HCEC 1CT (cell line): Measurements from ENCODE around the gene XPNPEP2.

Experiments
- DNase-seq: peaks from one replicate; pipeline ENCODE4 v3.0.0-alpha.2; 2017

XPNPEP2 gene

DNA sequence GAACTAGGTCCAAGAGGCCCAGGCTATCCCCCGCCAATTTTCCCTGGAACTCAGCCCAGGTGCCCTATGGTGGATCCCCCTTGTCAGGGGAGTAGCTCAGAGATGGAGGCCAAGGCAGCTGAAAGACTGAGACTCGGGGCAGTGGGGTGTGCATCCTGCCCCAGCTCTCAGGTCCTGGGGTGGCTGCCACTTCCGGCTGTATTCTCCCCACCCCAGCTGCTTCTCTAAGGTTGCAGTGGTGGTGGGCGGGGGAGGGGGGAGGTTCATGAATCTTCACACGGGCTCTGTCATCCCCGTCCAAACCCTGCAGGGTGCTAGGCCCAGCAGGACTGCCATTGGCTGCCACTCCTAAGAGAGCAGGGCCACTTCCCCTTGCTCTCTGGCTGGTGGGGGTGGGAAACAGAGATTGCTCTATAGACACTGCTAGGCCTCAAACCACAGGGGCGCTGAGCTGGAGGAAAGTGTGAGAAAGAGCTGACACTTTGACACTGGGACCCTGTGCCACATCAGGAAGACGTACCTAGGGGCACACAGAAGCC lies 42.4 kb downstream of the XPNPEP2 start:
- no peak for DNase-seq

DNA sequence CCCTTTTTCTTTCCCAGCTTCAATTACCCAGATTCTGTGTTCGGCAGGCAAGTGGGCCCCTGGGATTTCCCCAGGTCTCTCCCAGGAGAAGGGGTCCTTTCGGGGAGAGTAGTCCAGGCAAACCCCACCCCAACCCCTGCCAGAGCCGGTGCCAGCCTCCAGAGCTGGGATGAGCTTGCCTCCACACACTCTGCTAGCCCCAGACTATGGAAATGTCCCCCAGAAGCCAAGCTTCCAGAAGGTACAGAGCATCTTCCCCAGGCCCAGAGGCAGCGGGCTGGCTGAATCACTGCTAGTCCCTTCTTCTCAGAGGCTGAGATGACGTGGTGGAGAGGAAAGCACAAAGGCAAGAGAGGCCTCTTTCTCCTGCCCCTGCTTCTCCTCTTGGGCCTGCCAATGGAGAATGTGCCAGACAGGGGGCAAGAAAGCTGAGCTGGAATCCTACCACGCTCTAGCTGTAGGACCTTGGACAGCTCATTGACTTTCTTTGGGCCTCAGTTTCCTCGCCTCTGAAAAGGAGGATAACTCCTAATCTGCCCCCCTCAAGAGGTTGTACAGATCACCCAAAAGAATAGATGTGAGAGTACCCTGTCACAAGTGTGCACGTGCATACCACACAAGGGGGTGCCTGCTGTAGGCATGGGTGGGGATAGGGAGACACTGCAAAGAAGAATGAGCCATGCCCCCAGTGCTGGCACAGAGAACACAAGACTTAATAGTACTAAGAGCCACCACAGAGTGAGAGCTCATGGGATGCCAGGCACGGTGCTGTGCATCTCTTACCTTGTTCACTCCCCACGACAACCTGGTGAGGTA lies 43.1 kb downstream of the XPNPEP2 start:
- DNase-seq, result no peak

DNA sequence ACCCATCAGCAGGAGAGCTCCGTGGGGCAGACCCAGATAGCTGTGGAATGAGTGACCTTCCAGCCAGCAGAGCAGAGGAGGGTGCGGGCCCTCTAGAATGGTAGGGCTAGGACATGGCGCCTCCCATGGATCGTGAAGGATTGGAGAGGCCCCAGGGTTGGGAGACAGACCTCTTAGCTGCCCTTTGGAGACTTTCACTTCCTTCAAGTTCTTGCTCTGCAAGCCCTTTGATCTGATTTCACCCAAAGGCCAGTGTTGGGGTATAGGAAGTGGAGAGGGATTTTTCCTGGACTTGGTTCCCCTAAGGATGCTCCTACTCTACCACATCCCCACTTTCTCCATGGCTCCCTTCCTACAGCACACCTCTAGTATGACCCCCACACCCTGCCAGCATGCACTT lies 43.9 kb downstream of the XPNPEP2 start:
- no peak for DNase-seq

DNA sequence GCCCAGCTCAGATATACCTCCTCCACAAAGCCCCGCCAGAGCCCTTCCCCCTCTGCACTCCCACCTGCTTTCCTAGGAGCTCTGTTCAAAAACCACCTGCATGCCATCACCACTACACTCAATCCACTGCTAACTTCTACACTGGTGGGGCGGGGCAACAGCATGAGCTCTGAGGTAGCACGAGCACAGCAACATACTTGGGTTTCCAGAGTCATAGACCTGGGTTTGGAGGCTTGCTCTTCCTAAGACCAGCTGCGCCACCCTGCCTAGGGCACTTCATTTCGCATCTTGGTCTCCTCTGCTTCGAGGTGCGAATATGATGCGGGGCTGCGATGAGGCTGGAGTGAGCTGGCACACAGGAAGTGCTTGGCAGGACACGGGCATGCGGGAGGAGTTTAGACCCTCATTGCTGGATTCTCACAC lies 44.5 kb downstream of the XPNPEP2 start:
- no peak for DNase-seq

DNA sequence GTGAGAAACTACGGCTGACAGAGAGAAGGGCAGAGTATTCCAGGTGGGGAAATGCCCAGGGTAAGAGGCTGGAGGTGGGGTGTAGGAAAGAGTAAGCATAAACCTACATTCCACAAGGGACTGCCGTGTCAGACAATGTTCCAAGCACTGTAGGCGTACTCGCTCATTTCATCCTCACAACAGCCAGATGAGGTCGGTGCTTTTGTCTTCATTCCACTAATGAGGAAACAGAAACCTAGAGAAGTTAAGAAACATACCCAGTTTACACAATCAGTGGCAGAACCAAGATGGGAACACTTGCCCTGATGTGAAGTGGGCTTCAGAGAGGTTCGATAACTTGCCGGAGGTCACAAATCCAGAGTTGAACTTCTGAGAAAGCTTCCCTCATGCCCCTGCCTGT lies 45.6 kb downstream of the XPNPEP2 start:
- no peak for DNase-seq

DNA sequence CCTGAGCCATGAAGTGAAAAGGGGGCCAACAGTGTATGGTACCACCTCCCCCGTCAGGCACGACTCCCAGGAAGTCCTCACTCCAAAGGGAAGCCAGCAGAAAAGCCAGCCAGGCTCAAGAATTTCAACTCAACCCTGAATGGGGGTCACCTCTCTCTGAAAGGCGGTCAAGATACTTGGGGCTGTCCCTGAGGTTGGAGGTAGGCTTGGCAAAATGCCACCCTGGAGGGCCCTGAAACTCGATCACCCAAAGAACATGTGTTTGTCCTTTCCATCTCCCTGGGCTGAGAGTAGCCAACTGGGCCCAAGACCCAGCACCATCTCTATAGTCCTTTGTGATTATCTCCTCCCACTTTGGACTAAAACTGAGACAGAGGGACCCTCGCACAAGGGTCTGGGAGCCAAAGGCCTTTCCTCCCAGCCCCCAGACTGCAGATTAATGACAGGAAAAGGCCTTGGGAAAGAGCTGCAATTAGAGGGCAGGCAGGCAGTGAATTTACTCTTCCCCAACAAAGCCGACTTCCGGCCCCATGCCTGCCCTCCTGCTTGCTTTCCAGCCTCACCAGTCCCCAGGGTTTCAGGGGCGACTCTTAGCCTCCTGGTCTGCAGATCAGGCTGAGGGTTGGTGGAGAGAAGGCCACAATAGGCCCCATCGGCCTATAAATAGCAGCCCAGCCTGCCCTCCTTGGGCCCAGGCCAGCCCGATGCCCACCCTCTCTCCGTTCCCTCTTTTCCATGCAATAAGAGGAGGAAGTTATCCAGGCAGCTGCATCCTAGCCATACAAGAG lies 46.6 kb downstream of the XPNPEP2 start:
- DNase-seq, result no peak

DNA sequence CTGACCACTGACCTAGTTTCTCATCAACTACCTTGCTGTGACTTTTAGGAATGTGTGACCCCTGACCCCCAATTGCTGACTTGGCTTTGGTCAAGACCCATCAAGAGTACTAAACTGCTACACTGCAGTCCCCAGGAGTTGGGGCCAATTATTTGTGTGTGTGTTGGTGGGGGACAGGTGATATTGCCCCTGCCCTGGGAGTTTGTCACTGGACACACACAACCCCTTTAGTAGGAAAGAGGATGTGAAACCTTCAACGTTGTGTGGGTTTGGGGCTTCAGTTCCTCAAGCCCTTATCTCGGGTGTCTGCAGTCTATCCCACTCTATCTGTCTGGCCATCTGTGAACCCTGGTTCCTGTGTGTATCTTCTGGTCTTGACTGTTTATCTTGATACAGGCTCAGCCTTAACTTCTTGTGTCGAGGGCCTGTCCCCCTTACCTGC lies 47.5 kb downstream of the XPNPEP2 start:
- DNase-seq, result no peak

DNA sequence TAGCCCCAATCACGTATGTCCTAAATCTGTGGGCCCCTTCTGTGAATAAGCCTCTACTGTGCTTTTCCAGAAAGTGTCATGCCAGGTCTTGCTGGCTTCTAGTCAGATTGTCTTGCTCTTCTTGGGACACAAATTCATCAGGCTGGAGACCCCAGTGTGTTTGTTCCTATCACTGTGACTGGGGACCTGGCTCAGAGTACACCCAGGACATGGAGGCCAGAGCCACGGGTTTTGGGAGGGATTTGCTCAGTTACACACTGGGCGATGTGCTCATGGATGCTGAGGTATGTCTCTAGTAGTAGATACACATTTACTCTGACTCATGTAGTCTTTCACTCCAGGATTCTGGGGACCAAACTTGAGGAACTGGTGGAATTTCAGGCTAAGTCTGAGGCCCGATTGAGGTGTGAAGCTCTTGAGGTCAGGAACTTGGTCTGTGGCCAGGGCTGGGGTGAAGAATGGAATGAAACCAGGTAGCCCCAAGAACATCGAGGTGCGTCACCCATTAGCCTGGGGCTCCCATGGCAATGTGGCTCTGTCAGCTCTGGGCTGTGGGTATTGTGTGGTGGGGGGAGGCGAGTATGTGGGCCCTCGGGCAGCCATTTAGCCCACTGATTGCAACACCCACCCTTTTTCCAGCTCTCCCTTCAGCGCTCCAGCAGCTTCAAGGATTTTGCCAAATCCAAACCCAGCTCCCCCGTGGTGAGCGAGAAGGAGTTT lies 48.7 kb downstream of the XPNPEP2 start:
- DNase-seq, result no peak

DNA sequence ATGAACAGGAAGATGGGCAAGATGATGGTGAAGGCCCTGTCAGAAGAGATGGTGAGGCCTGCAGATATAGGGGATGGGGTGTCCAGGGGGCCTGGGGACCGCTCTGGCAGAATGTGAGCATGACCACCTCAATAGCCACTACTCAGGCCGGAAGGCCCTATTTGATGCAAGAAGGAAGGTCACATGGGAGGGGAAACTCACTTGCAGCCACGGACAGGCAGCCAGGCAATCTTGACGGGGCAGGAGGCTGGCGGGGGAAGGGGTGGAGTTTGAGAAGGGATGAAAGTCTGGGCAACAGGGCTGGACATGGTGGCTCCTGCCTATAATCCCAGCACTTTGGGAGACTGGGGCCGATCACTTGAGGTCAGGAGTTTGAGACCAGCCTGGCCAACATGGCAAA lies 49.7 kb downstream of the XPNPEP2 start:
- no peak for DNase-seq

DNA sequence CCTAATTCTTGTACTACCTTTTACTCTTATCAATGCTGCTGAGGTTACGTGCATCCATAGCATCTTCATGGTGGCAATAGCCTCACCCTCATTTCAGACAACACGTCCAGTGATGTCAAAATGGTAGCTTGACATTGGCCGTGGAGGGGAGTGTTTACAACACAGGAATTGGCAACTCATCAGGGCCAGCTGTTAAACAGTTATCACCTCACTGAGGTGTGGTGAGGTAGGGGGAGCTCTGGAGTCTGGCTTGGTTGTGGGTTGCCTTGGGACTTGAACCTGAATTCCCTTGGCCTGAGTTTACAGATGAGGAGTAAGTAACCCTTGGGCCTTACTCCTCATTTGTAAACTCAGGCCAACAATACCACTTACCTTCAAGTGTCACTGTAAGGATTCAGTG lies 51.4 kb downstream of the XPNPEP2 start:
- DNase-seq, result no peak

DNA sequence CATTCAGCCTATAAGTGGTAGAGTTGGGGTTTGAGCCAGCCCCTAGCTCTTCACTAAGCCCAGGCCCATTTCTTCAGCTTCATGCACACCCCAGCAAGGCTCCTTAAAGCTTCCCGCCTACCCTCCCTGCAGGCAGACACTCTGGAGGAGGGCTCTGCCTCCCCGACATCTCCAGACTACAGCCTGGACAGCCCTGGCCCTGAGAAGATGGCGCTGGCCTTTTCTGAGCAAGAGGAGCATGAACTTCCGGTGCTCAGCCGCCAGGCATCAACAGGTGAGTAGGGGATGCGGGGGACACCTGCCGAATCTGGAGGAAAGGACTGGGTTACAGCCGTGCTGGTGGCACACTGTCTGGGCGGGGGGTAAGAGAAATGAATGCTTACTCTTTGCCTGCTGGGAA lies 52.0 kb downstream of the XPNPEP2 start:
- DNase-seq, result no peak

DNA sequence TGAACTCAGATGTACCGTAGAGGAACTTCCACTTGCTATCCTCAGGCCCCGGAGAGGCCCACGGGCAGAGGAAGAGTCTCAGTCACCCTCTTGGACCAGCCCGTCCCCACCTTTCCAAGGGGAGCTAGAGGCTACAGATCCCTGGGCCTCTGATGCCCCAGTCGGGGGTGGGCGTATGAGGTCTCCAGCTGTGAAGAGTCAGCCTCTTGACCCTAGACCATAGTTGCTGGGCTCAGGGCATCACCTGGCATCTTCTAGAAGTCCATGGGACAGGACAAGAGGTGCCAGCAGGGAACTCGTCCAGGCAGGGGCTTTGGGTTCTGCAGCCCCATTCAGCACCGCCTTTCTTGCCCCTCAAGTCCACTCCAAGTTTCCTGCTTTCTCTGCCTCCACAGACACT lies 52.6 kb downstream of the XPNPEP2 start:
- no peak for DNase-seq

DNA sequence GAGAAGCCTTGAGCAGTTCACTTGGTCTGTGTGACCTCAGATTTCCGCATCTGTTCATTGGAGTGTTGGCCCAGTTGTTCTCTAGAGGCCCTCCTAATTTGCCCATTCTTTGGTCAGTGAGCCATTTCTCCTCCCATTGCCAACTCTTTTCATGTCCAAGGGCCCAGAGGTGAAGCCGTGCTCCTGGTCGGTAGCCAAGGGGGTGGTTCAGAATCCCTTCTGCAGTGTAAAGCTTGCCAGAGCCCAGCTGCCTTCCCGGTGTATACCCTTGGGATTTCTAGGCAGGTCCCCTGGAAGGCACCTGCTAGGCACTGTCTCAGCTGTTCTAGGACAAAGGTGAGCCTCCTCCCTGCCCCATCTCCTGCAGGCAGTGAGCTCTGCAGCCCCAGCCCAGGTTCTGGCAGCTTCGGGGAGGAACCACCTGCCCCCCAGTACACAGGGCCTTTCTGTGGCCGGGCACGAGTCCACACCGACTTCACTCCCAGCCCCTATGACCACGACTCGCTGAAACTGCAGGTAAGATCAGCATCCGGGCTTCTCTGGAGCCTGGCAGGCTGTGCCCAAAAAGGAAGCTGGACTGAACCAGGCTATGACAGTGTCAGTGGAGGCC lies 53.3 kb downstream of the XPNPEP2 start:
- DNase-seq, result no peak

DNA sequence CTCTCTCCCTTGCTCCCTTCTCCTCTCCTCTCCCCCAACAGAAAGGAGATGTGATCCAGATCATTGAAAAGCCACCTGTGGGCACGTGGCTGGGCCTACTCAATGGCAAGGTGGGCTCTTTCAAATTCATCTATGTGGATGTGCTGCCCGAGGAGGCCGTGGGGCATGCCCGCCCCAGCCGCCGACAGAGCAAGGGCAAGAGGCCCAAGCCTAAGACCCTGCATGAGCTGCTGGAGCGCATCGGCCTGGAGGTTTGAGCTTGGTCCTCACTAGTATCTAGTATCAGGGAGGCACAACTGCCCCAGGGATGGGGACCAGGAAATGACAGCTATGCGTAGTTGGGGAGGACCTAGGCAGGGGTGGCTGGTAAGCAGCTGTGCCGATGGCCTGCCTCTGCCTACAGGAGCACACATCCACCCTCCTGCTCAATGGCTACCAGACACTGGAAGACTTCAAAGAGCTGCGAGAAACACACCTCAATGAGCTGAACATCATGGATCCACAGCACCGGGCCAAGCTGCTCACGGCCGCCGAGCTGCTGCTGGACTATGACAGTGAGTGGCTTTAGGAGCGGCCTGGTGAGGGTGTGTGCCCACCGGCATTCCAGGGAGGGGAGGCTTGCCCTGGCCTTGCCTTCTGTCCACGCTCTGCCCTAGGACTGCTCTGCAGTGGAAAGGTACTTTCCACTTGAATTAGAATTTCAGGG lies 54.0 kb downstream of the XPNPEP2 start:
- no peak for DNase-seq

DNA sequence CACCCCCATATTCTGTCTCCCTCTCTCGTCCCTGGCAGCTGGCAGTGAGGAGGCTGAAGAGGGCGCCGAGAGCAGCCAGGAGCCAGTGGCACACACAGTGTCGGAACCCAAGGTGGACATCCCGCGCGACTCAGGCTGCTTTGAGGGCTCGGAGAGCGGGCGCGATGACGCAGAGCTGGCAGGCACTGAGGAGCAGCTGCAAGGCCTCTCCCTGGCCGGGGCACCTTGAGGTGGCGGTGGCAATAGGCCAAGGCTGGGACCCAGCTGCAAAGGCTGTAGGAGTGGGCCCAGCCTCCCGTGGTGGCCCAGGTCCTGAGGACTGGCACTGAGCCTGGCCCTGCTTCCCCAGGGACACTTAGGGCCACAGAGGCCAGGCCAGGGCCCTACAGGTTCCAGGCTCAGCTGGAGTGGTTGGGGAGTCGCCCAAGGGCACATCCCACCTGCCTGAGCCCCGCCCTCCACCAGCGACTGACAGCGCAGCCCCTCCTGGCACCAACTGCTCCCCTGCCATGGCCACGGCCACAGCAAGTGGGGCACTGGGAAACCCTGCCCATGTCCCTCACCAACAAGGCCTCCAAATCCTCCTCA lies 54.9 kb downstream of the XPNPEP2 start:
- DNase-seq, result no peak

DNA sequence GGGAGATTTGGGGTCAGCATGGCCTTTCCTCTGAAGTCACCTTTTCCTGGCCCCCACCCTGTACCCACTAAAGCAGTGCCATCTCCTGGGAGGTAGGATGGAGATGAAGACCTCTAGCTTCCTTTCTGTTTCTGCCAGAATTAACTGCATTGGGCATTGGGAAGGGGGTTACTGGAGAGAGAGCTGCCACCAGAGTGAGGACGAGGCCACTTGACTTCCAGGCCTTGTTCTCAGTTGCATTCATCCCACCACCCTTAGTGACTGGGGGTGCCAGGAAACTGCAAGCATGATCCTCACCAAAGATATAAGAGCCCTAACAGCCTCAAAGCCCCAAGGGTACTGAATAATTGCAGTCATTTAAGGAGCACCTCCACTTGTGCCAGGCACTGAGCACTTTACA lies 56.8 kb downstream of the XPNPEP2 start:
- DNase-seq, result no peak

DNA sequence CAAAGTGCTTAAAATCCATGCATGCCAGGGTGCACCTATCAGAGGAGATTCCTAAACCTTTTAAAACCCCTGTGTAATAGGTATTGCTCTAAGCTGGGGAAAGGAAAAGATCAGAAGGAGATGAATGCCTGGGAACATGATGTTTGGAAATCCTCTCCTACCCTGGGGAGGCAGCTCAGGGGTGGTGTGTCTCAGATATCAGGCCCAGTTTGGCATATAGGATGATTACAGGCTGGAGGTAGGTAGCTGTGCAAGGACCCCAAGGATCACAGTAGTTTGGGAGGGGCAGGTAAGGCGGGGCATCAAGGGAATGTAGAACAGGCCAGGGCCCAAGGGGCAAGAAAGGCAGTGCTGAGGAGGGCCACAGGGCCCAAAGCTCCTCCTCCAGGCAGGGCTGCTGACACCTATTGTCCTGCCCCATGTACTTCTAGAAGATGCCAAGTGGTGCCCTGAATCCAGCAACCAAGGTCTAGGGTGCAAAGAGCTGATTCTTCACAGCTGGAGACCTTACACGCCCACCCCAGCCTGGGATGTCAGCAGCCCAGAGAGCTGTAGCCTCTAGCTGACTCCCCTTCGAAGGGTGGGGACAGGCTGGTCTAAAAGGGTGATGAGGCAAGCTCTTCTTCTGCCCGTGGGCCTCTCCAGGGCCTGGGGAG lies 58.6 kb downstream of the XPNPEP2 start:
- no peak for DNase-seq

DNA sequence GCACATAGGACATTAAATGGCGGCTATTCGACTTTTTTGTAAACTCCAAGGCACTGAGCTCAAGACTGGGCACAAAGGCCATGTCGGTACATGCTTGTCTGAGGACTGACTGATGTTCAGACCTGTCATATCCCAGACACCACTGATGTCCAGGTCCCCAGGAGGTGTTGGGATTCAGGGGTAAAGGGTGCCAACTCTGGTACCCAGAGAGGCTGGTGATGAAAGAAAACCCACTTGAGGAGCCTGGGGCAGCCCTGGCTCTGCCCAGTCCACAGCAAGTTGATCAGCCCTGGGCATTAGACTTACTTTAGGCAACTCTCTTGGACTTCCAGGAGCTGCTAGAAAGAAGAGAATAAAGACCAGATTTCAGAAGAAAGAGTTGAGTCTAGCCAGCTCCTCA lies 59.7 kb downstream of the XPNPEP2 start:
- no peak for DNase-seq

DNA sequence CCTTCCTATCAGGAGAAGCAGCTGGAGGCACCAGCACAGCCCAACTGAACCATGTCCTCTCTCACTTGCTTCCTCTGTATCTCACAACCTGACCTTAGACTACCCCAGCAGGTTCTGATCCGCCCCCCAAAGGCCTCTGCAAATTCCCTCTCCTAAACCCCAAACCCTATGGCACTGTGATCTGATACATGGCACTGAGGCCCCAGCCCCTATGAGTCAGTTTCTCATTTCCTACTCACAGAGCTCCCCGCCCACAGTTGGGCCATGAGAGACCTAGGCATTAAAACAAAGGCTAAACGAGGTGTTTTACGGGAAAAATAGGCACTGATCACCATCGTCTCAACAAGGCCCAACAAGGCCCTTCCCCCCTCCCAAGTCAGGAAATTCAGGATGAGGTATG lies 60.1 kb downstream of the XPNPEP2 start:
- DNase-seq, result no peak

DNA sequence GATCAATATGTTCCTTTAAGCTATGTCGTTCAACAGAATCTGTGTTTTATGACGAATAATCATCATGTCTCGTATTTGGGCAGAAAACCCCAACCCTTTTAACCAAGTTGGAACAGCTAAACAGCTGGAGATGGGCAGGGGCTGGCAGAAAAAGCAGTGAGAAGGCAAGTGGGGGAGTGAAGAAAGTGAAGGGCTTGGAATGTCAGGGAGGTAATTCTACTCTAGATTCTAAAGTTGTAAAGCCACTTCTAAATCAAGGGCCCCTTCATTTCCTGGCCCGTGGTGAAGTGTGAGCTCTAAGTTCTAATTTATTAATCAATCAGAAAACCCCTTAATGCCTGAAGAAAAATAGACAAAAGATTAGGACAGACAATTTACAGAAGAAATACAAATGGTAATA lies 61.4 kb downstream of the XPNPEP2 start:
- no peak for DNase-seq

DNA sequence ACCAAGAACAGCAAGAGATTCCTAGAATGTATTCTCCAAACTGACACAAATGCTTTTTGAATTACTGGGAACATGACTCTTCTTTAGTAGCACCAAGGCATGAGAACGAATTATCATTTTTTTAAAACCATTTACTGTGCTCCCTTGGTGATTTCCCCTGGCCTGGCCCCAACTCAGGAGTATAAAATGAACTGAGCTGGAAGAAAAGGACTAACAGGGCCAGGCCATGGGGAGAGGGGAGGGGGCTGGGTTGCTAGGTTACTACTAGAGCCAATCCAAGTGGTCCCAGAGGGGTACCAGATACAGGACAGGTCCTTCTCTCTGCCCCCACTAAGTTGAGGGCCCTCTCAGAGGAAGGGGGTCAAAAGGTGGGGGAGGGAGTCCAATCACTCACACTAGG lies 64.1 kb downstream of the XPNPEP2 start:
- no peak for DNase-seq
